HEK293 (cell line): ENCODE data around the gene PIGQ.

Experiments
- CTCF ChIA-PET: fragments of 350-600 bp; formaldehyde crosslinking; extraction: SDS; loops from one replicate; lab custom pipeline; 2021; ENCODE audit warnings: antibody characterized with exemption; lab: Yijun Ruan, JAX
- POLR2A ChIA-PET: fragments of 300-600 bp; formaldehyde crosslinking; extraction: SDS; loops from one replicate; lab custom pipeline; 2020; ENCODE audit warnings: antibody characterized with exemption, inconsistent platforms; lab: Yijun Ruan, JAX
- H3K27ac ChIP-seq: fragments of 200-500 bp; sonication (Bioruptor generic); 2 replicates; pipeline ENCODE4 v1.5.1; 2014; ENCODE audit warnings: low read depth, low read length, control low read depth, inconsistent platforms; ENCODE audit errors: extremely low read depth
- H3K36me3 ChIP-seq, 2 experiments: fragments of 200-500 bp in 1 of 2; sonication (Bioruptor generic) in 1 of 2; 1 replicate in 1 of 2; 2 replicates in 1 of 2; pipeline ENCODE4 v1.5.1; 2014 to 2017; ENCODE audit warnings: inconsistent platforms in 2 of 2, low read length in 2 of 2; ENCODE audit not compliant: control insufficient read depth in 2 of 2, insufficient read depth in 1 of 2
- H3K4me1 ChIP-seq: fragments of 200-500 bp; sonication (Bioruptor generic); 2 replicates; pipeline ENCODE4 v1.5.1; 2014; ENCODE audit warnings: mild to moderate bottlenecking, low read length, inconsistent platforms; ENCODE audit not compliant: control insufficient read depth, insufficient read depth
- H3K4me3 ChIP-seq: 2 replicates; pipeline ENCODE4 v1.5.1; 2011; ENCODE audit warnings: low read depth, mild to moderate bottlenecking, control low read depth, low read length, moderate library complexity
- H3K9me3 ChIP-seq: fragments of 200-500 bp; sonication (Bioruptor generic); 2 replicates; pipeline ENCODE4 v1.5.1; 2014; ENCODE audit warnings: low read depth, low read length, inconsistent platforms; ENCODE audit not compliant: control insufficient read depth, insufficient read depth
- BCL11B ChIP-seq: fragments of 450-650 bp; formaldehyde crosslinking; IDR thresholded peaks from 2 replicates; pipeline ENCODE4 v1.5.1; 2016; ENCODE audit warnings: low read depth, missing biosample characterization, missing genetic modification characterization
- GLI2 ChIP-seq: fragments of 450-650 bp; formaldehyde crosslinking; IDR thresholded peaks from 2 replicates; pipeline ENCODE4; 2017; ENCODE audit warnings: missing biosample characterization, missing genetic modification characterization, low read depth, borderline replicate concordance
- ZBTB17 ChIP-seq: fragments of 450-650 bp; formaldehyde crosslinking; IDR thresholded peaks from 2 replicates; pipeline ENCODE4 v1.5.1; 2016; ENCODE audit warnings: missing biosample characterization, missing genetic modification characterization
- ZBTB7A ChIP-seq: fragments of 450-650 bp; formaldehyde crosslinking; IDR thresholded peaks from 2 replicates; pipeline ENCODE4 v1.5.1; 2016; ENCODE audit warnings: low read depth, missing biosample characterization, missing genetic modification characterization
- ZNF155 ChIP-seq: fragments of 450-650 bp; formaldehyde crosslinking; IDR thresholded peaks from 2 replicates; pipeline ENCODE4 v1.5.1; 2016; ENCODE audit warnings: missing biosample characterization, missing genetic modification characterization
- ZNF16 ChIP-seq: fragments of 450-650 bp; formaldehyde crosslinking; IDR thresholded peaks from 2 replicates; pipeline ENCODE4 v1.5.1; 2016; ENCODE audit warnings: low read depth, missing biosample characterization, missing genetic modification characterization
- ZNF19 ChIP-seq: fragments of 450-650 bp; formaldehyde crosslinking; IDR thresholded peaks from 2 replicates; pipeline ENCODE4; 2016; ENCODE audit warnings: missing biosample characterization, missing genetic modification characterization, low read depth
- ZNF248 ChIP-seq: fragments of 450-650 bp; formaldehyde crosslinking; IDR thresholded peaks from 2 replicates; pipeline ENCODE4 v1.5.1; 2017; ENCODE audit warnings: missing biosample characterization, missing genetic modification characterization
- ZNF292 ChIP-seq: fragments of 450-650 bp; formaldehyde crosslinking; IDR thresholded peaks from 2 replicates; pipeline ENCODE4 v1.5.1; 2016; ENCODE audit warnings: low read depth, missing biosample characterization, missing genetic modification characterization, borderline replicate concordance
- ZNF366 ChIP-seq: fragments of 450-650 bp; formaldehyde crosslinking; conservative IDR thresholded peaks from 2 replicates; pipeline ENCODE4 v1.5.1; 2016; ENCODE audit warnings: missing biosample characterization, missing genetic modification characterization
- ZNF561 ChIP-seq: fragments of 450-650 bp; IDR thresholded peaks from 2 replicates; pipeline ENCODE4 v1.5.1; 2018; ENCODE audit warnings: missing biosample characterization, missing genetic modification characterization, borderline replicate concordance
- ZNF654 ChIP-seq: fragments of 450-650 bp; formaldehyde crosslinking; IDR thresholded peaks from 2 replicates; pipeline ENCODE4 v1.5.1; 2016; ENCODE audit warnings: low read depth, missing biosample characterization, missing genetic modification characterization
- ZNF658 ChIP-seq: fragments of 450-650 bp; formaldehyde crosslinking; IDR thresholded peaks from 2 replicates; pipeline ENCODE4; 2016; ENCODE audit warnings: missing biosample characterization, missing genetic modification characterization
- ZNF660 ChIP-seq: fragments of 450-650 bp; IDR thresholded peaks from 2 replicates; pipeline ENCODE4 v1.5.1; 2018; ENCODE audit warnings: missing biosample characterization, mild to moderate bottlenecking, missing genetic modification characterization
- ZNF670 ChIP-seq: fragments of 450-650 bp; formaldehyde crosslinking; IDR thresholded peaks from 2 replicates; pipeline ENCODE4 v1.5.1; 2016; ENCODE audit warnings: missing biosample characterization, missing genetic modification characterization, low read depth
- ZNF785 ChIP-seq: fragments of 450-650 bp; formaldehyde crosslinking; IDR thresholded peaks from 2 replicates; pipeline ENCODE4 v1.5.1; 2016; ENCODE audit warnings: missing biosample characterization, missing genetic modification characterization
- ZXDB ChIP-seq: fragments of 450-650 bp; formaldehyde crosslinking; IDR thresholded peaks from 2 replicates; pipeline ENCODE4 v1.5.1; 2016; ENCODE audit warnings: missing biosample characterization, missing genetic modification characterization
- TF ChIP-seq, protein P1 (sequence below): fragments of 450-650 bp; formaldehyde crosslinking; IDR thresholded peaks from 2 replicates; pipeline ENCODE4 v1.5.1; 2016; ENCODE audit warnings: missing biosample characterization, missing genetic modification characterization
- TF ChIP-seq, protein P2 (sequence below): fragments of 450-650 bp; formaldehyde crosslinking; conservative IDR thresholded peaks from 2 replicates; pipeline ENCODE4 v1.5.1; 2016; ENCODE audit warnings: low read depth, missing biosample characterization, missing genetic modification characterization
- TF ChIP-seq, protein P3 (sequence below): fragments of 450-650 bp; formaldehyde crosslinking; IDR thresholded peaks from 2 replicates; pipeline ENCODE4 v1.5.1; 2016; ENCODE audit warnings: missing biosample characterization, missing genetic modification characterization
- TF ChIP-seq, protein P4 (sequence below): fragments of 450-650 bp; formaldehyde crosslinking; IDR thresholded peaks from 2 replicates; pipeline ENCODE4 v1.5.1; 2016; ENCODE audit warnings: missing biosample characterization, missing genetic modification characterization
- TF ChIP-seq, protein P5 (sequence below): fragments of 450-650 bp; formaldehyde crosslinking; IDR thresholded peaks from 2 replicates; pipeline ENCODE4 v1.5.1; 2016; ENCODE audit warnings: missing biosample characterization, missing genetic modification characterization

Gene PIGQ

DNA sequence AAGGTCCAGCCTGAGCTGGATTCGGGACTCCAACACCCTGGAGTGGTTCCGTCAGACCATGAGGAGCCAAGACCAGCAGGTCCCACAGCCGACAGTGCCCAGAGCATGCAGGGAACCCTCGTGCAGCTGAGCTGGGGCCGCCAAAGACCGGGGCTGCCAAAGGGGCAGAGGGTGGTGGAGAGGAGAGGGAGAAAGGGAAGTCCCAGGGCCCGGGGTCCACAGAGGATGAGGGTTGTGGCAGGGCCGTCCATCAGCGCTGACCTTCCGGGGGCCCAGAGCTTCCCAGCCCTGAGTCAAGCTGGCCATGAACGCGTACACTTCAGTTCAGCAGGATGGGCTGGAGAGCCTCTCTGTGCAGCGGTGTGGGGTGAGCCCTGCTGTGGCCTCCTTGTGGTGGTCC, 48.9 kb upstream of the PIGQ start:
- H3K4me1 ChIP-seq = no peaks in the 10 kb centered on the region
- H3K36me3 ChIP-seq = peaks cover 0 to 47% of the 10 kb centered on the region in 2 experiments; a peak in 2 of 3 replicates
- POLR2A ChIA-PET = interaction anchor here (1.1 kb wide), 1 partner anchor 129 kb away, joined by 4 read pairs; no protein-coding TSS in a partner anchor
- no peak overlapping the region for H3K4me3 ChIP-seq
- TF ChIP-seq ZNF670 (tag by site-specific recombination) (no peak), ZBTB17 (tag by site-specific recombination) (no peak), ZBTB7A (tag by site-specific recombination) (no peak), ZXDB (tag by site-specific recombination) (no peak), ZNF654 (no peak), BCL11B (tag by site-specific recombination) (no peak), ZNF248 (no peak), ZNF292 (tag by site-specific recombination) (no peak), GLI2 (tag by site-specific recombination) (no peak), ZNF19 (no peak), ZNF561 (tag by site-specific recombination) (no peak), ZNF155 (tag by site-specific recombination) (no peak), ZNF785 (tag by site-specific recombination) (no peak)
- TF ChIP-seq, protein P1, sequence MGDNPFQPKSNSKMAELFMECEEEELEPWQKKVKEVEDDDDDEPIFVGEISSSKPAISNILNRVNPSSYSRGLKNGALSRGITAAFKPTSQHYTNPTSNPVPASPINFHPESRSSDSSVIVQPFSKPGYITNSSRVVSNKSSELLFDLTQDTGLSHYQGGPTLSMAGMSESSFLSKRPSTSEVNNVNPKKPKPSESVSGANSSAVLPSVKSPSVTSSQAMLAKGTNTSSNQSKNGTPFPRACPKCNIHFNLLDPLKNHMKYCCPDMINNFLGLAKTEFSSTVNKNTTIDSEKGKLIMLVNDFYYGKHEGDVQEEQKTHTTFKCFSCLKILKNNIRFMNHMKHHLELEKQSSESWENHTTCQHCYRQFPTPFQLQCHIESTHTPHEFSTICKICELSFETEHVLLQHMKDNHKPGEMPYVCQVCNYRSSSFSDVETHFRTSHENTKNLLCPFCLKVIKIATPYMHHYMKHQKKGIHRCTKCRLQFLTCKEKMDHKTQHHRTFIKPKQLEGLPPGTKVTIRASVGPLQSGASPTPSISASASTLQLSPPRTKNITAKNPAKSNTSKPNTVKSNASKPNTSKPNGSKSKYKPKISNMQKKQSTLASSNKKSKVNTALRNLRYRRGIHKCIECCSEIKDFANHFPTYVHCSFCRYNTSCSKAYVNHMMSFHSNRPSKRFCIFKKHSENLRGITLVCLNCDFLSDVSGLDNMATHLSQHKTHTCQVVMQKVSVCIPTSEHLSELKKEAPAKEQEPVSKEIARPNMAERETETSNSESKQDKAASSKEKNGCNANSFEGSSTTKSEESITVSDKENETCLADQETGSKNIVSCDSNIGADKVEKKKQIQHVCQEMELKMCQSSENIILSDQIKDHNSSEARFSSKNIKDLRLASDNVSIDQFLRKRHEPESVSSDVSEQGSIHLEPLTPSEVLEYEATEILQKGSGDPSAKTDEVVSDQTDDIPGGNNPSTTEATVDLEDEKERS = no peak
- TF ChIP-seq, protein P2, sequence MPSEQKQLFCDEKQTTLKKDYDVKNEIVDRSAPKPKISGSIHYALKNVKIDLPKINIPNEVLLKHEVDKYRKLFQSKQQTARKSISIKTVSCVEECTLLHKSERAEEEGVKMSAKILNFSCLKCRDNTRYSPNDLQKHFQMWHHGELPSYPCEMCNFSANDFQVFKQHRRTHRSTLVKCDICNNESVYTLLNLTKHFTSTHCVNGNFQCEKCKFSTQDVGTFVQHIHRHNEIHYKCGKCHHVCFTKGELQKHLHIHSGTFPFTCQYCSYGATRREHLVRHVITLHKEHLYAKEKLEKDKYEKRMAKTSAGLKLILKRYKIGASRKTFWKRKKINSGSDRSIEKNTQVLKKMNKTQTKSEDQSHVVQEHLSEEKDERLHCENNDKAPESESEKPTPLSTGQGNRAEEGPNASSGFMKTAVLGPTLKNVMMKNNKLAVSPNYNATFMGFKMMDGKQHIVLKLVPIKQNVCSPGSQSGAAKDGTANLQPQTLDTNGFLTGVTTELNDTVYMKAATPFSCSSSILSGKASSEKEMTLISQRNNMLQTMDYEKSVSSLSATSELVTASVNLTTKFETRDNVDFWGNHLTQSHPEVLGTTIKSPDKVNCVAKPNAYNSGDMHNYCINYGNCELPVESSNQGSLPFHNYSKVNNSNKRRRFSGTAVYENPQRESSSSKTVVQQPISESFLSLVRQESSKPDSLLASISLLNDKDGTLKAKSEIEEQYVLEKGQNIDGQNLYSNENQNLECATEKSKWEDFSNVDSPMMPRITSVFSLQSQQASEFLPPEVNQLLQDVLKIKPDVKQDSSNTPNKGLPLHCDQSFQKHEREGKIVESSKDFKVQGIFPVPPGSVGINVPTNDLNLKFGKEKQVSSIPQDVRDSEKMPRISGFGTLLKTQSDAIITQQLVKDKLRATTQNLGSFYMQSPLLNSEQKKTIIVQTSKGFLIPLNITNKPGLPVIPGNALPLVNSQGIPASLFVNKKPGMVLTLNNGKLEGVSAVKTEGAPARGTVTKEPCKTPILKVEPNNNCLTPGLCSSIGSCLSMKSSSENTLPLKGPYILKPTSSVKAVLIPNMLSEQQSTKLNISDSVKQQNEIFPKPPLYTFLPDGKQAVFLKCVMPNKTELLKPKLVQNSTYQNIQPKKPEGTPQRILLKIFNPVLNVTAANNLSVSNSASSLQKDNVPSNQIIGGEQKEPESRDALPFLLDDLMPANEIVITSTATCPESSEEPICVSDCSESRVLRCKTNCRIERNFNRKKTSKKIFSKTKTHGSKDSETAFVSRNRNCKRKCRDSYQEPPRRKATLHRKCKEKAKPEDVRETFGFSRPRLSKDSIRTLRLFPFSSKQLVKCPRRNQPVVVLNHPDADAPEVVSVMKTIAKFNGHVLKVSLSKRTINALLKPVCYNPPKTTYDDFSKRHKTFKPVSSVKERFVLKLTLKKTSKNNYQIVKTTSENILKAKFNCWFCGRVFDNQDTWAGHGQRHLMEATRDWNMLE = no peak
- TF ChIP-seq, all 188 proteins: peak for 0
- CTCF ChIA-PET = interaction anchor here (0.6 to 0.8 kb wide), 2 partner anchors 33 to 56 kb away, joined by 3 read pairs; no protein-coding TSS in a partner anchor
- no peaks in the 10 kb centered on the region for H3K9me3 ChIP-seq
- H3K27ac ChIP-seq = no peak overlapping the region

DNA sequence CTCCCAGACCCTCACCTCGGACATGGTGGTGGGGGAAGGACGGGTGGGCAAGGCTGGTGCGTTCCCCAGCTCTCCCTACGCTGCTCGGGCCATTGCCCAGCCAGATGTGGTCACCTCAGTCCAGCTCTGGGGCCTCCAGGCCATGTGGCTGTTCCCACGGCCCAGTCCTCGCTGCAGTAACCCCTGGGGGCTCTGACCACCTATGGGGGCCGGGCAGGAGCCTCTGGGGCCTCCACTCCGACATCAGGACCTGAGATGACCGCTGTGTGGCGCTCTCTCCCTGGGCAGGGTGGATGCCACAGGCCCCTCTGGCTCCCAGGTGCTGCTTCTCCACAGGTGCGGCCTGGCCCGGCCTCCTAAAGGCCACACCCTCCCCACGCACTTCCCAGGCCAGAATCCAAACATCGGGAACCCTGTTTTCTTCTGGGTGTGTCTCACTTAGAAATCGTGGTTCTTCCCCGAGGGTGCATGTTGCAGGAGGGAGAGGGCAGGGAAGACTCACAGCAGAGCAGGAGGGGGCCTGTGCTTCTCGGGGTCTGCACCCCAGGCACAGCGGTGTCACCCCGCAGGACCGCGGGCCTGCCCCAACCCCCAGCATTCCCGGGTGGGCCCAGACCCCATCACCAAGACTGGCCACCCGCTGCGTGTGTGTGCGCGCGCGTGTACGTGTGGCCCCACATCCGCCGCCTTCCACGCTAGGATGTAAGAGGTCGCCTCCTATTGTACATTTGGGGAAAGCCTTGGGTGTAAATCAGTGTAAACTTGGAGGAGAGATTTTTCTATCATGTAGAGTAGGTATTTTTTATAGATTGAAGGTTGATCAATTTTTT, 48.2 kb upstream of the PIGQ start:
- Histone ChIP-seq H3K27ac (no peak overlapping the region), H3K4me1 (no peaks in the 10 kb centered on the region), H3K36me3 (peaks cover 0 to 42% of the 10 kb centered on the region in 2 experiments; a peak in 2 of 3 replicates), H3K9me3 (no peaks in the 10 kb centered on the region), H3K4me3 (no peak overlapping the region)
- ChIA-PET CTCF (interaction anchor here (0.6 kb wide), 1 partner anchor 34 kb away, joined by 3 read pairs; no protein-coding TSS in a partner anchor), POLR2A (no interaction called here)
- TF ChIP-seq, protein P3, sequence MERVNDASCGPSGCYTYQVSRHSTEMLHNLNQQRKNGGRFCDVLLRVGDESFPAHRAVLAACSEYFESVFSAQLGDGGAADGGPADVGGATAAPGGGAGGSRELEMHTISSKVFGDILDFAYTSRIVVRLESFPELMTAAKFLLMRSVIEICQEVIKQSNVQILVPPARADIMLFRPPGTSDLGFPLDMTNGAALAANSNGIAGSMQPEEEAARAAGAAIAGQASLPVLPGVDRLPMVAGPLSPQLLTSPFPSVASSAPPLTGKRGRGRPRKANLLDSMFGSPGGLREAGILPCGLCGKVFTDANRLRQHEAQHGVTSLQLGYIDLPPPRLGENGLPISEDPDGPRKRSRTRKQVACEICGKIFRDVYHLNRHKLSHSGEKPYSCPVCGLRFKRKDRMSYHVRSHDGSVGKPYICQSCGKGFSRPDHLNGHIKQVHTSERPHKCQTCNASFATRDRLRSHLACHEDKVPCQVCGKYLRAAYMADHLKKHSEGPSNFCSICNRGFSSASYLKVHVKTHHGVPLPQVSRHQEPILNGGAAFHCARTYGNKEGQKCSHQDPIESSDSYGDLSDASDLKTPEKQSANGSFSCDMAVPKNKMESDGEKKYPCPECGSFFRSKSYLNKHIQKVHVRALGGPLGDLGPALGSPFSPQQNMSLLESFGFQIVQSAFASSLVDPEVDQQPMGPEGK (tag by site-specific recombination) = peak; percentile 36; the same call in 1 of the 2 replicates
- TF ChIP-seq ZNF366 (tag by site-specific recombination) = no peak
- TF ChIP-seq, protein P4, sequence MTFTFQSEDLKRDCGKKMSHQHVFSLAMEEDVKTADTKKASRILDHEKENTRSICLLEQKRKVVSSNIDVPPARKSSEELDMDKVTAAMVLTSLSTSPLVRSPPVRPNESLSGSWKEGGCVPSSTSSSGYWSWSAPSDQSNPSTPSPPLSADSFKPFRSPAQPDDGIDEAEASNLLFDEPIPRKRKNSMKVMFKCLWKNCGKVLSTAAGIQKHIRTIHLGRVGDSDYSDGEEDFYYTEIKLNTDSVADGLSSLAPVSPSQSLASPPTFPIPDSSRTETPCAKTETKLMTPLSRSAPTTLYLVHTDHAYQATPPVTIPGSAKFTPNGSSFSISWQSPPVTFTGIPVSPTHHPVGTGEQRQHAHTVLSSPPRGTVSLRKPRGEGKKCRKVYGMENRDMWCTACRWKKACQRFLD (tag by site-specific recombination) = no peak
- no peak for TF ChIP-seq ZNF658
- TF ChIP-seq ZNF16 (tag by site-specific recombination) = no peak
- no peak for TF ChIP-seq ZNF660
- TF ChIP-seq, protein P5, sequence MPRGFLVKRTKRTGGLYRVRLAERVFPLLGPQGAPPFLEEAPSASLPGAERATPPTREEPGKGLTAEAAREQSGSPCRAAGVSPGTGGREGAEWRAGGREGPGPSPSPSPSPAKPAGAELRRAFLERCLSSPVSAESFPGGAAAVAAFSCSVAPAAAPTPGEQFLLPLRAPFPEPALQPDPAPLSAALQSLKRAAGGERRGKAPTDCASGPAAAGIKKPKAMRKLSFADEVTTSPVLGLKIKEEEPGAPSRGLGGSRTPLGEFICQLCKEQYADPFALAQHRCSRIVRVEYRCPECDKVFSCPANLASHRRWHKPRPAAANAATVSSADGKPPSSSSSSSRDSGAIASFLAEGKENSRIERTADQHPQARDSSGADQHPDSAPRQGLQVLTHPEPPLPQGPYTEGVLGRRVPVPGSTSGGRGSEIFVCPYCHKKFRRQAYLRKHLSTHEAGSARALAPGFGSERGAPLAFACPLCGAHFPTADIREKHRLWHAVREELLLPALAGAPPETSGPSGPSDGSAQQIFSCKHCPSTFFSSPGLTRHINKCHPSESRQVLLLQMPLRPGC (tag by site-specific recombination) = no peak
